ENCODE data around the gene CSNK1G1. TPM values are rescaled to one million over a fixed set of nuclear protein-coding genes. Genes with fewer than 3 reads are reported as not detected.

CSNK1G1 gene
- total and polyA plus RNA-seq, 2 of the 4 experiments (the other 2 are of a cell fraction), result 7.4 to 29.4 TPM

- no peak overlapping the region for H3K4me3 ChIP-seq (ENCODE audit: insufficient read depth, low read depth, low read length)
- H3K56ac ChIP-seq (ENCODE audit: extremely low read depth, insufficient read depth, low read length), result no peak overlapping the region
- no peak overlapping the region for H2AK5ac ChIP-seq (ENCODE audit: low read depth, low read length)
- H3K18ac ChIP-seq (ENCODE audit: low read depth, low read length), result no peak overlapping the region
- no peak overlapping the region for H3K4me2 ChIP-seq (ENCODE audit: low read depth, low read length)
- no peaks in the 10 kb centered on the region for H3K9me3 ChIP-seq (ENCODE audit: control insufficient read depth, insufficient read depth, low read length)
- ChIA-PET POLR2A (ENCODE audit: unreplicated experiment) (no interaction called here), CTCF (no interaction called here)
- H3K14ac ChIP-seq (replicated peaks; ENCODE audit: low read depth, low read length), result no peak overlapping the region
- in situ Hi-C loops (cut with MboI; ENCODE audit: low sequenced_read_pairs), result no loop called here
- intact Hi-C loops (cut with micrococcal nuclease), result no loop called here
- no peak overlapping the region for H4K91ac ChIP-seq (ENCODE audit: insufficient read depth, low read depth, low read length)
- no peak overlapping the region for H3K4ac ChIP-seq (ENCODE audit: low read depth, low read length)
- dilution Hi-C loops (cut with HindIII; ENCODE audit: low sequenced_read_pairs, unreplicated experiment), result no loop called here
- no peak overlapping the region for H4K5ac ChIP-seq (ENCODE audit: low read depth, low read length)
- no peak overlapping the region for H3K23ac ChIP-seq (ENCODE audit: low read depth, low read length)
- peaks cover 8% of the 10 kb centered on the region for H3K9me1 ChIP-seq (ENCODE audit: insufficient read depth, low read length)
- TSS peak; percentile 99 for BruUV-seq (replicated peaks)
- no peak for DNase-seq
- H2BK15ac ChIP-seq (ENCODE audit: low read depth, low read length), result no peak overlapping the region
- no peak overlapping the region for H3K27ac ChIP-seq (ENCODE audit: insufficient read depth, low read length)
- peaks cover 3% of the 10 kb centered on the region; the same call in 1 of the 2 replicates for H3K4me1 ChIP-seq (ENCODE audit: control insufficient read depth, insufficient read depth, low read length)
- no peak overlapping the region for H2BK20ac ChIP-seq (ENCODE audit: low read depth, low read length)
- H4K8ac ChIP-seq (ENCODE audit: low read depth in 2 of 2, low read length in 2 of 2), result no peak overlapping the region
- 97% methylated on average over 6 of the region's 15 CpGs; no CpG with 5 or more reads in 1 of the 2 experiments for WGBS, 2 experiments (ENCODE audit: extremely low coverage in 2 of 2, insufficient read length in 1 of 2)
- no peak overlapping the region for H3K9ac ChIP-seq (ENCODE audit: low read depth, low read length)
- no peak overlapping the region for H2AFZ ChIP-seq (replicated peaks; ENCODE audit: low read length, poor library complexity)
- peaks cover 27 to 33% of the 10 kb centered on the region in 2 experiments for H3K79me1 ChIP-seq (ENCODE audit: low read depth in 1 of 2, low read length in 2 of 2)
- H4K20me1 ChIP-seq (ENCODE audit: insufficient read depth, low read length), result peaks cover 67% of the 10 kb centered on the region
- peaks cover 58% of the 10 kb centered on the region for H3K36me3 ChIP-seq (ENCODE audit: control insufficient read depth, insufficient read depth, low read length)
- no peak overlapping the region for H2AK9ac ChIP-seq (replicated peaks; ENCODE audit: low read depth, low read length, poor library complexity)
- H2BK120ac ChIP-seq (ENCODE audit: low read depth, low read length), result no peak overlapping the region
- ATAC-seq (ENCODE audit: low read depth), result no peak
- H3K27me3 ChIP-seq (ENCODE audit: control insufficient read depth, insufficient read depth, low read length), result peaks cover 15% of the 10 kb centered on the region
- no peak overlapping the region for H2BK5ac ChIP-seq (ENCODE audit: low read depth, low read length, poor library complexity, severe bottlenecking)
- TF ChIP-seq MAFK (IDR thresholded peaks at IDR 0.05; ENCODE audit: low read depth, low read length), result no peak
- TF ChIP-seq RFX5 (IDR thresholded peaks at IDR 0.05; ENCODE audit: low read depth, low read length), result no peak
- TF ChIP-seq RAD21 (IDR thresholded peaks at IDR 0.05; ENCODE audit: low read length), result no peak
- no peak for TF ChIP-seq POLR2A (IDR thresholded peaks at IDR 0.05; ENCODE audit: low read depth, low read length)
- TF ChIP-seq SMC3 (IDR thresholded peaks at IDR 0.05; ENCODE audit: low read depth, low read length), result no peak
- no peak for TF ChIP-seq MXI1 (IDR thresholded peaks at IDR 0.05; ENCODE audit: borderline replicate concordance, low read depth, low read length)
- no peak for TF ChIP-seq FOS (IDR thresholded peaks at IDR 0.05; ENCODE audit: low read depth, low read length)
- TF ChIP-seq, protein P1, sequence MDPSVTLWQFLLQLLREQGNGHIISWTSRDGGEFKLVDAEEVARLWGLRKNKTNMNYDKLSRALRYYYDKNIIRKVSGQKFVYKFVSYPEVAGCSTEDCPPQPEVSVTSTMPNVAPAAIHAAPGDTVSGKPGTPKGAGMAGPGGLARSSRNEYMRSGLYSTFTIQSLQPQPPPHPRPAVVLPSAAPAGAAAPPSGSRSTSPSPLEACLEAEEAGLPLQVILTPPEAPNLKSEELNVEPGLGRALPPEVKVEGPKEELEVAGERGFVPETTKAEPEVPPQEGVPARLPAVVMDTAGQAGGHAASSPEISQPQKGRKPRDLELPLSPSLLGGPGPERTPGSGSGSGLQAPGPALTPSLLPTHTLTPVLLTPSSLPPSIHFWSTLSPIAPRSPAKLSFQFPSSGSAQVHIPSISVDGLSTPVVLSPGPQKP (IDR thresholded peaks at IDR 0.05; ENCODE audit: borderline replicate concordance, low read depth, low read length), result no peak
- TF ChIP-seq CEBPB (IDR thresholded peaks at IDR 0.05; ENCODE audit: low read depth, low read length), result no peak
- no peak for TF ChIP-seq MAZ (IDR thresholded peaks at IDR 0.05; ENCODE audit: borderline replicate concordance, low read depth, low read length)
- TF ChIP-seq, protein P2, sequence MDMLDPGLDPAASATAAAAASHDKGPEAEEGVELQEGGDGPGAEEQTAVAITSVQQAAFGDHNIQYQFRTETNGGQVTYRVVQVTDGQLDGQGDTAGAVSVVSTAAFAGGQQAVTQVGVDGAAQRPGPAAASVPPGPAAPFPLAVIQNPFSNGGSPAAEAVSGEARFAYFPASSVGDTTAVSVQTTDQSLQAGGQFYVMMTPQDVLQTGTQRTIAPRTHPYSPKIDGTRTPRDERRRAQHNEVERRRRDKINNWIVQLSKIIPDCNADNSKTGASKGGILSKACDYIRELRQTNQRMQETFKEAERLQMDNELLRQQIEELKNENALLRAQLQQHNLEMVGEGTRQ (IDR thresholded peaks at IDR 0.05; ENCODE audit: low read depth, low read length), result no peak
- no peak for TF ChIP-seq CHD1 (IDR thresholded peaks at IDR 0.05; ENCODE audit: low read depth, low read length)
- TF ChIP-seq NFE2L2 (IDR thresholded peaks at IDR 0.05; ENCODE audit: low read depth, low read length), result no peak
- TF ChIP-seq BHLHE40 (IDR thresholded peaks at IDR 0.05; ENCODE audit: low read depth, low read length), result no peak
- TF ChIP-seq CTCF (conservative IDR thresholded peaks at IDR 0.05; ENCODE audit: low read depth, low read length), result no peak
These were observed 199.9 kb downstream of the CSNK1G1 start for GRCh38 chr15:64155802-64156651.
